K562 (cell line): ENCODE measurements around the gene PTPRG. TPM values are rescaled to one million over a fixed set of nuclear protein-coding genes. Genes with fewer than 3 reads are reported as not detected.

Experiments
- ATAC-seq: fragments of 200-7000 bp; cut with Tn5 transposase; 3 replicates; pipeline ENCODE4 v1.9.1; 2020; ENCODE audit warnings: moderate library complexity
- BruUV-seq: library from RNA; stranded (reverse); fragments of 400-500 nt; replicated peaks from 2 replicates; lab custom pipeline; 2021; lab: Mats Ljungman, UMichigan
- CTCF ChIA-PET: fragments of 300-600 bp; formaldehyde crosslinking; extraction: SDS; loops from one replicate; lab custom pipeline; 2021; ENCODE audit warnings: low intra/inter-chr PET ratio; lab: Yijun Ruan, JAX
- POLR2A ChIA-PET: fragments of 300-600, 350-650 bp; sonication (Branson Sonifier 250); formaldehyde crosslinking; extraction: SDS; loops from one replicate; lab custom pipeline; 2021; ENCODE audit warnings: antibody characterized with exemption, inconsistent platforms; lab: Yijun Ruan, JAX
- DNase-seq, 4 experiments: peaks; one replicate each; pipeline versions ENCODE4 v3.0.0 to v3.0.0-alpha.2; 2011 to 2018; ENCODE audit warnings: low spot score in 3 of 4, mixed read lengths in 3 of 4; ENCODE audit errors: extremely low read depth in 1 of 4
- FAIRE-seq: peaks from 2 replicates; lab custom pipeline; 2011; peaks lifted over from hg19 to GRCh38; lab: Jason Lieb, UNC
- H2AFZ ChIP-seq: 2 replicates; pipeline ENCODE4 v1.6.0; 2011; ENCODE audit warnings: low read depth, low read length, control low read depth, inconsistent platforms
- H3K27ac ChIP-seq: fragments of 200-600 bp; 3 replicates; pipeline ENCODE4 v1.8.0; 2011; ENCODE audit warnings: low read depth, mild to moderate bottlenecking, control low read depth, inconsistent platforms, low read length, moderate library complexity, mixed read lengths; ENCODE audit errors: extremely low read depth
- H3K27me3 ChIP-seq, 2 experiments: fragments of 300-600 bp in 1 of 2; 2 replicates in 1 of 2; 3 replicates in 1 of 2; pipeline versions ENCODE4 v1.6.0 to v1.8.0; 2011; ENCODE audit warnings: inconsistent platforms in 2 of 2, low read length in 2 of 2, mild to moderate bottlenecking in 1 of 2, mixed read lengths in 1 of 2, moderate library complexity in 1 of 2; ENCODE audit not compliant: control insufficient read depth in 2 of 2, insufficient read depth in 2 of 2
- H3K36me3 ChIP-seq: fragments of 300-600 bp; 3 replicates; pipeline ENCODE4 v1.8.0; 2011; ENCODE audit warnings: mild to moderate bottlenecking, low read length, inconsistent platforms; ENCODE audit not compliant: control insufficient read depth, insufficient read depth
- H3K4me1 ChIP-seq, 2 experiments: fragments of 200-600 bp in 1 of 2; replicated peaks in 1 of 2; 2 replicates in 1 of 2; 3 replicates in 1 of 2; pipeline versions ENCODE4 v1.5.1 to v1.8.0; 2011; ENCODE audit warnings: inconsistent platforms in 2 of 2, low read length in 2 of 2, mild to moderate bottlenecking in 1 of 2, mixed read lengths in 1 of 2, moderate library complexity in 1 of 2; ENCODE audit not compliant: control insufficient read depth in 2 of 2, insufficient read depth in 2 of 2
- H3K4me2 ChIP-seq: 2 replicates; pipeline ENCODE4 v1.6.1; 2011; ENCODE audit warnings: low read length, control low read depth, inconsistent platforms, mixed read lengths; ENCODE audit not compliant: insufficient read depth
- H3K4me3 ChIP-seq: fragments of 200-600 bp; sonication (generic), shearing (Covaris generic); 2 replicates; pipeline ENCODE4 v1.5.1; 2016; ENCODE audit warnings: control low read depth, inconsistent platforms
- H3K79me2 ChIP-seq: fragments of 200-600 bp; 3 replicates; pipeline ENCODE4 v1.8.0; 2011; ENCODE audit warnings: low read length, inconsistent platforms; ENCODE audit not compliant: control insufficient read depth, insufficient read depth
- H3K9ac ChIP-seq, 2 experiments: 2 replicates each; pipeline versions ENCODE4 v1.6.0 to v1.6.1; 2011; ENCODE audit warnings: low read depth in 2 of 2, low read length in 2 of 2, control low read depth in 1 of 2, inconsistent platforms in 1 of 2, mild to moderate bottlenecking in 1 of 2, mixed read lengths in 1 of 2; ENCODE audit not compliant: insufficient read depth in 1 of 2
- H3K9me1 ChIP-seq: one replicate; pipeline ENCODE4 v1.6.0; 2011; ENCODE audit warnings: inconsistent platforms, mild to moderate bottlenecking, low read length, moderate library complexity; ENCODE audit not compliant: control insufficient read depth, insufficient read depth
- H3K9me3 ChIP-seq: replicated peaks from 2 replicates; pipeline ENCODE4 v1.5.1; 2011; ENCODE audit warnings: low read depth, low read length, inconsistent platforms; ENCODE audit not compliant: control insufficient read depth, insufficient read depth
- H4K20me1 ChIP-seq: replicated peaks from 2 replicates; pipeline ENCODE4 v1.6.1; 2011; ENCODE audit warnings: low read length, inconsistent platforms, mixed read lengths; ENCODE audit not compliant: control insufficient read depth, insufficient read depth
- ATF1 ChIP-seq, 2 experiments: fragments of 450-650 bp in 1 of 2; IDR thresholded peaks; 2 replicates each; pipeline ENCODE4 v1.6.1; 2016; ENCODE audit warnings: missing compliant biosample characterization in 1 of 2, missing genetic modification characterization in 1 of 2
- DMBX1 ChIP-seq: fragments of 250-450 bp; sonication (Bioruptor Pico); IDR thresholded peaks from 2 replicates; pipeline ENCODE4 v1.8.0; 2022; ENCODE audit warnings: inconsistent platforms, mild to moderate bottlenecking, moderate library complexity, borderline replicate concordance
- FOXA3 ChIP-seq, 2 experiments: fragments of 450-650 bp in 1 of 2; sonication (generic) in 1 of 2; formaldehyde crosslinking; IDR thresholded peaks in 1 of 2; conservative IDR thresholded peaks in 1 of 2; 2 replicates each; pipeline versions ENCODE4 v1.4.0 to v1.8.0; 2020 to 2022; ENCODE audit warnings: mild to moderate bottlenecking in 2 of 2, missing genetic modification reagents in 1 of 2
- GATA2 ChIP-seq: sonication (generic); formaldehyde crosslinking; IDR thresholded peaks from 2 replicates; pipeline ENCODE4 v1.4.0; 2020; ENCODE audit warnings: mild to moderate bottlenecking, missing genetic modification reagents
- JUNB ChIP-seq: fragments of 450-650 bp; formaldehyde crosslinking; conservative IDR thresholded peaks from 2 replicates; pipeline ENCODE4 v1.4.0; 2020; ENCODE audit warnings: mild to moderate bottlenecking
- MAFG ChIP-seq: fragments of 450-650 bp; conservative IDR thresholded peaks from 2 replicates; pipeline ENCODE4 v1.6.1; 2016; ENCODE audit warnings: missing genetic modification characterization, missing compliant biosample characterization
- NR2C2 ChIP-seq, 2 experiments: fragments of 200-800 bp in 1 of 2; sonication (Bioruptor generic) in 1 of 2; sonication (generic) in 1 of 2; formaldehyde crosslinking in 1 of 2; IDR thresholded peaks; 2 replicates each; pipeline versions ENCODE4 v1.6.1 to v1.8.0; 2016 to 2022; ENCODE audit warnings: mild to moderate bottlenecking in 1 of 2, missing compliant biosample characterization in 1 of 2, missing genetic modification characterization in 1 of 2, missing genetic modification reagents in 1 of 2
- RBM14 ChIP-seq: fragments of 200-400 bp; formaldehyde crosslinking; IDR thresholded peaks from 2 replicates; pipeline ENCODE4 v1.6.1; 2018; ENCODE audit warnings: low read depth, mild to moderate bottlenecking, low read length, moderate library complexity, borderline replicate concordance; ENCODE audit not compliant: insufficient read depth
- SMC3 ChIP-seq: conservative IDR thresholded peaks from 2 replicates; pipeline ENCODE4 v1.6.1; 2011; ENCODE audit warnings: low read depth, low read length, improper control_type of control experiment; ENCODE audit not compliant: insufficient read depth
- SRF ChIP-seq, 2 experiments: fragments of 250-450, 450-650 bp in 1 of 2; sonication (Bioruptor Pico) in 1 of 2; sonication (generic) in 1 of 2; formaldehyde crosslinking; IDR thresholded peaks; 2 replicates each; pipeline versions ENCODE4 v1.5.0 to v1.5.1; 2020 to 2022; ENCODE audit warnings: mild to moderate bottlenecking in 1 of 2, missing genetic modification reagents in 1 of 2
- TCF3 ChIP-seq: sonication (generic); formaldehyde crosslinking; IDR thresholded peaks from 2 replicates; pipeline ENCODE4 v1.4.0; 2020; ENCODE audit warnings: mild to moderate bottlenecking, missing genetic modification reagents
- ZFP30 ChIP-seq: fragments of 250-450 bp; sonication (Bioruptor Pico); IDR thresholded peaks from 2 replicates; pipeline ENCODE4 v1.8.0; 2022; ENCODE audit warnings: moderate library complexity, mild to moderate bottlenecking, inconsistent platforms, borderline replicate concordance
- ZNF507 ChIP-seq: conservative IDR thresholded peaks from 2 replicates; pipeline ENCODE4 v1.6.1; 2017; ENCODE audit warnings: missing genetic modification characterization, missing compliant biosample characterization
- WGBS: fragments of 100-300 bp; shearing (Covaris generic); methylation state at CpG from one replicate; pipeline ENCODE4 v1.1.6; 2016; ENCODE audit warnings: low coverage, mixed read lengths; ENCODE audit not compliant: insufficient coverage; ENCODE audit errors: missing lambda C conversion rate; 5-methylcytosine and 5-hydroxymethylcytosine counted together
- in situ Hi-C: fragments of 300-500 bp; cut with MboI; formaldehyde crosslinking; loops from 4 replicates; pipeline ENCODE4 v1.15.0; 2018; ENCODE audit warnings: inconsistent platforms, mixed read lengths
- intact Hi-C: fragments of 100-400 bp; cut with micrococcal nuclease; formaldehyde crosslinking; loops from 2 replicates; pipeline ENCODE4 v1.14.2; 2022
- polyA plus RNA-seq, 8 experiments: library from polyadenylated mRNA; depleted of rRNA in 4 of 8; stranded (reverse) in 5 of 8; unstranded in 3 of 8; fragments of >200 nt; fragmentation: Nextera tagmentation in 2 of 8; fragmentation: Illumina TruSeq in 1 of 8; extraction: Ambion mirVana in 2 of 8; extraction: Trizol in 1 of 8; gene quantifications; 2 replicates each; pipeline versions ENCODE4 v1.2.1 to v1.2.3, GENCODE V29; 2011 to 2014; ENCODE audit warnings: inconsistent platforms in 1 of 8, missing spikeins in 1 of 8
- total RNA-seq, 7 experiments: library from RNA; depleted of rRNA in 6 of 7; stranded (reverse); fragments of >200 nt in 6 of 7; fragmentation: Illumina TruSeq in 2 of 7; extraction: Trizol in 2 of 7; gene quantifications; 2 replicates each; pipeline versions ENCODE4 v1.2.1 to v1.2.3, GENCODE V29; 2011 to 2021; ENCODE audit warnings: low replicate concordance in 1 of 7
- TF ChIP-seq, protein P1 (sequence below), 2 experiments: fragments of 450-650 bp in 1 of 2; IDR thresholded peaks; 2 replicates each; pipeline ENCODE4 v1.6.1; 2011 to 2017; ENCODE audit warnings: low read depth in 2 of 2, antibody characterized with exemption in 1 of 2, borderline replicate concordance in 1 of 2, low read length in 1 of 2, mild to moderate bottlenecking in 1 of 2, mixed read lengths in 1 of 2; ENCODE audit not compliant: control insufficient read depth in 1 of 2
- TF ChIP-seq, protein P2 (sequence below): sonication (generic); formaldehyde crosslinking; IDR thresholded peaks from 2 replicates; pipeline ENCODE4 v1.8.1; 2023; ENCODE audit warnings: mild to moderate bottlenecking, missing genetic modification reagents

The PTPRG gene
- total and polyA plus RNA-seq, 9 of the 15 experiments (the other 6 are each of a cell fraction or from before 2014, with no cell fraction given) = 0.16 TPM; not detected in 8

- Histone ChIP-seq H4K20me1 (no peaks in the 10 kb centered on the region), H3K4me1 (no peaks in the 10 kb centered on the region), H2AFZ (no peak overlapping the region), H3K9ac (no peak overlapping the region), H3K27me3 (no peaks in the 10 kb centered on the region; a peak in 1 of 5 replicates), H3K9me1 (no peaks in the 10 kb centered on the region), H3K9me3 (no peaks in the 10 kb centered on the region), H3K79me2 (no peaks in the 10 kb centered on the region), H3K36me3 (no peaks in the 10 kb centered on the region), H3K27ac (no peak overlapping the region), H3K4me3 (no peak overlapping the region), H3K4me2 (no peak overlapping the region)
- DNase-seq = no peak
- TF ChIP-seq RBM14 (no peak), SRF (CRISPR knock-in tag; IDR thresholded peaks at IDR 0.05) (no peak), ATF1 (CRISPR knock-in tag; IDR thresholded peaks at IDR 0.05) (no peak), ATF1 (tag; IDR thresholded peaks at IDR 0.05) (no peak), JUNB (CRISPR knock-in tag) (no peak), SMC3 (no peak), NR2C2 (CRISPR knock-in tag; IDR thresholded peaks at IDR 0.05) (no peak), NR2C2 (tag; IDR thresholded peaks at IDR 0.05) (no peak), ZNF507 (no peak), ZFP30 (no peak), MAFG (no peak), TCF3 (CRISPR knock-in tag) (no peak), DMBX1 (CRISPR knock-in tag) (no peak), FOXA3 (CRISPR knock-in tag; conservative IDR thresholded peaks at IDR 0.05 in 1 of 2, IDR thresholded peaks at IDR 0.05 in 1 of 2) (no peak), GATA2 (CRISPR knock-in tag) (no peak)
- TF ChIP-seq, protein P1, sequence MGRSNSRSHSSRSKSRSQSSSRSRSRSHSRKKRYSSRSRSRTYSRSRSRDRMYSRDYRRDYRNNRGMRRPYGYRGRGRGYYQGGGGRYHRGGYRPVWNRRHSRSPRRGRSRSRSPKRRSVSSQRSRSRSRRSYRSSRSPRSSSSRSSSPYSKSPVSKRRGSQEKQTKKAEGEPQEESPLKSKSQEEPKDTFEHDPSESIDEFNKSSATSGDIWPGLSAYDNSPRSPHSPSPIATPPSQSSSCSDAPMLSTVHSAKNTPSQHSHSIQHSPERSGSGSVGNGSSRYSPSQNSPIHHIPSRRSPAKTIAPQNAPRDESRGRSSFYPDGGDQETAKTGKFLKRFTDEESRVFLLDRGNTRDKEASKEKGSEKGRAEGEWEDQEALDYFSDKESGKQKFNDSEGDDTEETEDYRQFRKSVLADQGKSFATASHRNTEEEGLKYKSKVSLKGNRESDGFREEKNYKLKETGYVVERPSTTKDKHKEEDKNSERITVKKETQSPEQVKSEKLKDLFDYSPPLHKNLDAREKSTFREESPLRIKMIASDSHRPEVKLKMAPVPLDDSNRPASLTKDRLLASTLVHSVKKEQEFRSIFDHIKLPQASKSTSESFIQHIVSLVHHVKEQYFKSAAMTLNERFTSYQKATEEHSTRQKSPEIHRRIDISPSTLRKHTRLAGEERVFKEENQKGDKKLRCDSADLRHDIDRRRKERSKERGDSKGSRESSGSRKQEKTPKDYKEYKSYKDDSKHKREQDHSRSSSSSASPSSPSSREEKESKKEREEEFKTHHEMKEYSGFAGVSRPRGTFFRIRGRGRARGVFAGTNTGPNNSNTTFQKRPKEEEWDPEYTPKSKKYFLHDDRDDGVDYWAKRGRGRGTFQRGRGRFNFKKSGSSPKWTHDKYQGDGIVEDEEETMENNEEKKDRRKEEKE (IDR thresholded peaks at IDR 0.05; ENCODE audit: borderline replicate concordance in 1 of 2, control insufficient read depth in 1 of 2, low read depth in 2 of 2, low read length in 1 of 2) = no peak
- TF ChIP-seq, protein P2, sequence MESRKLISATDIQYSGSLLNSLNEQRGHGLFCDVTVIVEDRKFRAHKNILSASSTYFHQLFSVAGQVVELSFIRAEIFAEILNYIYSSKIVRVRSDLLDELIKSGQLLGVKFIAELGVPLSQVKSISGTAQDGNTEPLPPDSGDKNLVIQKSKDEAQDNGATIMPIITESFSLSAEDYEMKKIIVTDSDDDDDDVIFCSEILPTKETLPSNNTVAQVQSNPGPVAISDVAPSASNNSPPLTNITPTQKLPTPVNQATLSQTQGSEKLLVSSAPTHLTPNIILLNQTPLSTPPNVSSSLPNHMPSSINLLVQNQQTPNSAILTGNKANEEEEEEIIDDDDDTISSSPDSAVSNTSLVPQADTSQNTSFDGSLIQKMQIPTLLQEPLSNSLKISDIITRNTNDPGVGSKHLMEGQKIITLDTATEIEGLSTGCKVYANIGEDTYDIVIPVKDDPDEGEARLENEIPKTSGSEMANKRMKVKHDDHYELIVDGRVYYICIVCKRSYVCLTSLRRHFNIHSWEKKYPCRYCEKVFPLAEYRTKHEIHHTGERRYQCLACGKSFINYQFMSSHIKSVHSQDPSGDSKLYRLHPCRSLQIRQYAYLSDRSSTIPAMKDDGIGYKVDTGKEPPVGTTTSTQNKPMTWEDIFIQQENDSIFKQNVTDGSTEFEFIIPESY (CRISPR knock-in tag) = no peak
- FAIRE-seq = no peak
- ATAC-seq = no peak
- intact Hi-C loops = no loop called here
- BruUV-seq = no TSS peak
- CTCF ChIA-PET = no interaction called here
- 7% methylated on average over 2 of the region's 2 CpGs for WGBS
- in situ Hi-C loops = no loop called here
- POLR2A ChIA-PET = interaction anchor here (0.5 kb wide), 1 partner anchor 186 kb away, joined by 3 read pairs; no protein-coding TSS in a partner anchor
Observed at GRCh38 chr3:62149962-62150361, 588.6 kb downstream of the PTPRG start.
